ENCODE data around the gene MYOCOS. TPM values are rescaled to one million over a fixed set of nuclear protein-coding genes. Genes with fewer than 3 reads are reported as not detected.
"Not testable (repeated sequence)": the region's sequence is repeated elsewhere in the genome, so short reads cannot be mapped to it uniquely, and the experiment has no call there.

Gene MYOCOS, protein sequence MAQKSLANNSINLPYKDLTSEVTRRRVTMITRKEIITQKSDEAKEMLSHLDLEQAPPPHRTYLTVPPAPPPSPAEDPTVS
- under 1 TPM in 1 of 2 donors, not detected in 1; 0.23 TPM for total RNA-seq

DNA sequence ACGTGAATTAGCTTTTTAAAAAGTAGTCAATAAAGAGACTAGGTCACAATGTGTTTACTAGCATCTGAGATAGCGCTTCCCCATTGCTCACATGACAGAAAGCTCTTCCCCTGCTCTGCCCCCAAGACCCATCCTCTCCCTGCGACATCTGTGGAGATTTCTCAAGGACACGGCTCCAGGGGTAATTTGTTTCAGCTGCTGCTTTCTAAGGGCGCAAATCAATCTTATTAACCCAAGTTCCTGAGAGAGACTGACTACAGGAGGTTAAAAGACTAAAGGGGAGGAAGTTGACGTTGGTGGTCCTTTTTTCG, at the start of gene MYOCOS:
Gene MYOCOS (plus strand): TSS at position 92 of the 311 bp plus-strand sequence. CDS start 1,641 bp downstream, outside the sequence.
- H3K36me3 Mint-ChIP-seq = no peaks in the 10 kb centered on the region
- H3K27ac Mint-ChIP-seq = no peak within 1 kb of the TSS
- ATAC-seq (no peak), DNase-seq (ENCODE audit: low spot score in 2 of 2) (no peak)
- no peaks in the 10 kb centered on the region for H3K9me3 Mint-ChIP-seq

DNA sequence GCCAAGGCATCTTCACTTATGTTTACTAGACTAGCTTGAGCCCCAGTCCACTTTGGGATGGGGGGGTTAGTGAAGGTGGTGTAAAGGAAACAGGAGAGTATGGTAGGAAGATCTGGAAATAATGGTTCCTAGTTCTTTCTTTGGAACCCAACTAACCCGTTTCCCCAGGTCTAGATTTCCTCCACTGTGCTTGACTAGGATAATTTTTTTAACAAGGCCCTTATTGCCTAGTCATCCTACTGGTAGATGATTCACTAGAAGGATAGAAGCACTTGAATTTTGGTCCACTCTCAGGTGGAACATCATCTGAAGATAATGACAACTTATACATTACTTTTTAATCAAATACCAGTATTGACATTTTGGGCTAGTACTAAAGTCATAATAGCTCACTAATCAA, 45.9 kb upstream of the MYOCOS start:
- Mint-ChIP-seq H3K36me3 (peaks cover 14 to 15% of the 10 kb centered on the region in 2 donors), H3K27ac (peak overlapping the region; percentile 39 to 55), H3K9me3 (no peaks in the 10 kb centered on the region)
- no peak for ATAC-seq
- DNase-seq (ENCODE audit: low spot score in 2 of 2) = no peak

DNA sequence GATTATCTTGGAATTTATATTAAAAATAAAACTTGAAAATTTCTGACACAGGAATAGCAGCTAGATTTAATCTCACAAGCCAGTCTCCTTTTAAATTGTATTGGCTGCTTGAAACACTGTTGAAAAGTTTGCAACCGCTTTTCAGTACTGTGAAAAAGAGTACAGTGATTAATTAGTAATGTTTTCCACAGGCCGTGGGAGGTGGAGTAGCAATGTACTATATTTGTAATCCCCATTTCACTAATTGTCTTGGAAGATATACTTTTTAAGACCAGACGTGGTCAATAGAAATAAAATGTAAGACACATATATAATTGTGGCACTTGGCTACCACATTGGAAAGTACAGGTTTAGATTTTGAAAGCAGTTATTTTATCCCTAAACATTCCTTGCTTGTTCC, 40.8 kb upstream of the MYOCOS start:
- DNase-seq (ENCODE audit: low spot score in 2 of 2) (no peak), ATAC-seq (no peak)
- Mint-ChIP-seq H3K36me3 (peaks cover 15 to 22% of the 10 kb centered on the region in 2 donors), H3K9me3 (no peaks in the 10 kb centered on the region), H3K27ac (peak overlapping the region in 1 of 2 donors; percentile 69)

DNA sequence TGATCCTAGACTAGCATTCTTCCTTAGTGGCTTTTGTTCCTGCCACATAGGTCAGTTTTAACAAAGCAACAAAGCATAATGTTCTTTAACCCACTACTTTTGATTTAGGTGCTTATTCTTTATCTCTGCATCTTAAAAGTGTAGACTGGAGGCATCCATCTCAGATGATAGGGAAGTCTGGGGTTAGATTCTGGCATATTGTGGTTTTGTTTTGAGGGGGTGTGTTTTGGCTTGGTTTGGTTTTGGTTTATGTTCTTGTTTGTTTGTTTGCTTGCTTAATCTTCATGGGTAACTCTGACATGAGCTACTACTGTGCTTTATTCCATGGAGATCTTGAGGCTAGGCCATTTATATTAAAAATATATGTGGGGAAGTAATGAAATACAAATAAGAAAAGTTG, 40.3 kb upstream of the MYOCOS start:
- ATAC-seq (no peak), DNase-seq (ENCODE audit: low spot score in 2 of 2) (no peak)
- Mint-ChIP-seq H3K27ac (peak overlapping the region in 1 of 2 donors; percentile 69), H3K9me3 (no peaks in the 10 kb centered on the region), H3K36me3 (peaks cover 15 to 23% of the 10 kb centered on the region in 2 donors)

DNA sequence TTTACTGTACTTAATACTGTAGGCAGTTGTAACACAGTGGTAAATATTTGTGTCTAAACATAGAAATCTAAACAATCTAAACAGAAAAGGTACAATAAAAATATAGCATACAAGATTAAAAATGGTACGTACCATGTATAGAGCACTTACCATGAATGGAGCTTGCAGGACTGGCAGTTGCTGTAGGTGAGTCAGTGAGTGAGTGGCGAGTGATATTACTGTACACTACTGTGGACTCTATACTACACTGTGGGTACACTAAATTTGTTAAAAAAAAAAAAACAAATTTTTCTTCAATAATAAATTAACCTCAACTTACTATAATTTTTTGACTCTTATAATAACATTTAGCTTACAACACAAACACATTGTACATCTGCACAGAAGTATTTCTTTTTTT, 39.5 kb upstream of the MYOCOS start:
- H3K36me3 Mint-ChIP-seq = peaks cover 9 to 31% of the 10 kb centered on the region in 2 donors
- no peak overlapping the region for H3K27ac Mint-ChIP-seq

DNA sequence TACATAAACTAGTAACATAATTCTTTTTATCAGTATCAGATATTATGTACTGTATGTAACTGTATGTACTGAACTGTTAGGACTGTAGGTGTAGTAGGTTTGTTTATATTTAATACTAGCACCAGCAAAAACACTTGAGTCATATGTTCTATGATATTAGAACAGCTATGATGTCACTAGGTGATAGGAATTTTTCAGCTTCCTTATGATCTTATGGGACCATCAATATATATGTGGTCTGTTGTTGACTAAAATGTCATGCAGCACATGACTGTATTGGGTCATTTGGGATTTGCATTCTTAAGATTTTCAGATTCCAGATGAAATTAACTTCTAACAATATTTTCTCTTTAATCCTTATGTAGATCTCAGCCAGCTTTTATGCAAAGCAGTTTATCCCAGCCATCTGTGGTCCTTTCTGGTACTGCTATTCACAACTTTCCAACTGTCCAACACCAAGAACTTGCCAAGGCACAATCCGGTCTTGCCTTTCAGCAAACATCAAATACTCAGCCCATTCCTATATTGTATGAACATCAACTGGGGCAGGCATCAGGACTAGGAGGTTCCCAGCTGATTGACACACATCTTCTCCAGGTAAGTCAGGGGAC, 38.3 kb upstream of the MYOCOS start:
- Mint-ChIP-seq H3K27ac (peak overlapping the region in 1 of 2 donors; percentile 5), H3K36me3 (peaks cover 14 to 37% of the 10 kb centered on the region in 2 donors), H3K9me3 (no peaks in the 10 kb centered on the region)
- DNase-seq (ENCODE audit: low spot score in 2 of 2) (no peak), ATAC-seq (no peak)

More for the DNA sequence above, 39.5 kb upstream of the MYOCOS start:
- DNase-seq (ENCODE audit: low spot score in 2 of 2) (no peak), ATAC-seq (peak; percentile 53 to 66)
- H3K9me3 Mint-ChIP-seq = no peaks in the 10 kb centered on the region

DNA sequence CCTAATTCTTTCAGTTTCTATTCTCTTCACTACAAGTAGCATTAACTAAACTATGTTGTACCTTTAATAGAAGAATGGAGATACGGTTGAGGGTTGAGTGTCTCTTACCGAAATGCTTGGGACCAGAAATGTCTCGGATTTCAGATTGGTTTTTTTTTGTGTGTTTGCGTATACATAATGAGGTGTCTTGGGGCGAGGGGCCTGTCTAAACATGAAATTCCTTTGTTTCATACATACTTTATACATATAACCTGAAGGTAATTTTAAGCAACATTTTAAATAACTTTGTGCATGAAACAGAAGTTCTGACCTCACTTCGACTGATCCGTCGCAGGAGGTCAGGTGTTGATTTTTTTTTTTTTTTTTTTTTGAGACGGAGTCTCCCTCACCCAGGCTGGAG, 36.3 kb upstream of the MYOCOS start:
- H3K9me3 Mint-ChIP-seq = no peaks in the 10 kb centered on the region
- H3K27ac Mint-ChIP-seq = no peak overlapping the region
- DNase-seq (ENCODE audit: low spot score in 2 of 2) (no peak), ATAC-seq (no peak)
- peaks cover 26 to 49% of the 10 kb centered on the region in 2 donors for H3K36me3 Mint-ChIP-seq

DNA sequence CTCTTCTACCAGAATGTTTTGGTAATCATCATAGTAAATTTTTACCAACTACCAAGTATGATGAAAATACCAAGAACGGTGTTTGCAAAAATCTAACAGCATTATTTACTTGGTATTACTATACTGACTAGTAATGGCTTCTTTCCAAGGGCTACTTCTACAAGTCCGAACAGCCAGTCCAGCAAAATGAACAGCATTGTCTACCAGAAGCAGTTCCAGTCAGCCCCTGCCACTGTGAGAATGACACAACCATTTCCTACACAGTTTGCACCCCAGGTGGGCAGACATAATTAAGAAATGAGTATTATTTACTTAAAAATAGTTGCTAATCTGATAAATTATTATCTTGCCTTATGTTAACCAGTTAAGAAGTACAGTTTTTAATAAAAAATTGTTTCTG, 33.8 kb upstream of the MYOCOS start:
- ATAC-seq = no peak
- DNase-seq (ENCODE audit: low spot score in 2 of 2) = no peak
- Mint-ChIP-seq H3K27ac (no peak overlapping the region), H3K9me3 (no peaks in the 10 kb centered on the region), H3K36me3 (peaks cover 26 to 69% of the 10 kb centered on the region in 2 donors)

DNA sequence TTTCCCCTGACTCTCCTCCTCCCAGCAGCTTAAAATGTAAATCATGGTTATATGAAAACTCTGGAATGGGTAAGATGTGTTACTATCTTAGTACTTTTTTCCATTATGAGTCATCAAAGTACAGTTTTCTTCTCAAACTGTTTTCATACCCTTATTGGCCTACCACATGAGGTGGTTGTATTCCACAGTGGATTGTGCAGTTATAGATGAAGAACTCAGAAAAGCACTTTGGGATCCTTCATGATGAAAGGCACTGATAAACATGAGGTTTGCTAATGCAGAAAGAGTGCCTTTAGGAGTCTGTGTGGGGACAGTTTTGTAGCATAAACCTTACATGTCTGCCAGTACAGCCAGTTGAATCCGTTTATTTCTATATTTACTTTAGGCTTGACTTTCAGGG, 32.0 kb upstream of the MYOCOS start:
- ATAC-seq (peak; percentile 57 to 74), DNase-seq (ENCODE audit: low spot score in 2 of 2) (no peak)
- peak overlapping the region; percentile 77 to 78 for H3K27ac Mint-ChIP-seq
- H3K36me3 Mint-ChIP-seq = peaks cover 21 to 61% of the 10 kb centered on the region in 2 donors
- H3K9me3 Mint-ChIP-seq = no peaks in the 10 kb centered on the region

DNA sequence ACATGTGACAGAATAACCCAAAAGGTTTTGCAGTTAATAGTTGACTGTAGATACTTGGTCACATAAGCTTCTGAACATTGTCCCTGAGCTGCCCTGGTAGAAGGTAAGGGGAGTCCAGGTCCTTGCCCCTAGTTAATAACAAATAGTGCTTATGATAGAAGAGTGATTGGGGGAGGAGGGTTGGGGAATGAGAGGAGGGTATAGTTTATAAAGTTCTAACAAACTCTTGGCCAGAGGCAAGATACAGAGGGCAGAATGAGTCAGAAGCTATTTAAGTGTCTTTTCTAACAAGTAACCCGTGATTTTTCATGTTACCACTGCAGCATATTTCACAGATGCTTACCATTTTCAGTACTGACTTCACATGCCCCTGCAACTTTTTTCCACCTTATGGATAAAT, 26.7 kb upstream of the MYOCOS start:
- peaks cover under 1 to 23% of the 10 kb centered on the region in 2 donors for H3K36me3 Mint-ChIP-seq
- H3K27ac Mint-ChIP-seq = peak overlapping the region in 1 of 2 donors; percentile 20
- no peak for DNase-seq (ENCODE audit: low spot score in 2 of 2)
- no peak for ATAC-seq
- no peaks in the 10 kb centered on the region for H3K9me3 Mint-ChIP-seq

DNA sequence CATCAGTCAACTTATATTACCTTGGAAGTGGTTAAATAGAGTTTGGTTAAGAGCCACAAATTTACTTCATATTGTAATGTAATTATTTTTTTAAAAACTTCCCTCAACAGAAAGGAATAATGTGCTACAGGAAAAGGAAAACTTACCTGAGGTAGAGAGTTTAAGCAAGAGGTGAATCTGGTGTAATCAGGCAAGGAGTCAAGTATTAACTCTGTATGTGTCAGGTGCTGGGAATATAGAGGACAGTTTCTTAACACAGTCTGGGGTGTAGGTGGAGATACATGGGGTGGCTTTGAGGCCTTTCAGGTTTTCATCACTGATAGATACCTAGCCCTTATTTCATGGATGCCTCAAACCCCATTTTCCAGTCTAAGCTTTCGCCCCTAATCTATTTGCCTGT, 25.9 kb upstream of the MYOCOS start:
- Mint-ChIP-seq H3K36me3 (peaks cover 0 to 15% of the 10 kb centered on the region in 2 donors), H3K27ac (peak overlapping the region in 1 of 2 donors; percentile 20), H3K9me3 (no peaks in the 10 kb centered on the region)
- no peak for ATAC-seq
- DNase-seq (ENCODE audit: low spot score in 2 of 2) = no peak

DNA sequence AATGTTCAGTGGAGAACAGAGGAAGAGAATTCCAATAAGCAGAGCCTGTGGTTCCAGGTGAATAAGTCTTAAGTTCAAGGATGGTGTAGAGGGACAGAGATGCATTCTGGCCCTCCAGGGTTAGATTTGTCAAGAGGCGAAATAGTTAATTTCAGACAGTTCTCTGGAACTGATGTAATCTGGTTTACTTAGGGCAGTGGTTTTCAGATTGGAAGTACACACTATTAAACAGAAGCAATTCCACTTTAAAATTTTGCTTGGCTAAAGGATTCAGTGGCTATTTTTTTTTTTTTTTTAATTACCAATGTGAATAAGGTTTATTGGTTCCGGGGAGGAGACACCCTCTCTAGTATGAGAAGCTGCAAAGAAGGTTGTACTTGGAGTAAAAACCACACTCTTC, 25.3 kb upstream of the MYOCOS start:
- H3K27ac Mint-ChIP-seq = peak overlapping the region; percentile 6 to 20
- H3K9me3 Mint-ChIP-seq = no peaks in the 10 kb centered on the region
- ATAC-seq (no peak), DNase-seq (ENCODE audit: low spot score in 2 of 2) (no peak)
- H3K36me3 Mint-ChIP-seq = peaks cover 0 to 10% of the 10 kb centered on the region in 2 donors

DNA sequence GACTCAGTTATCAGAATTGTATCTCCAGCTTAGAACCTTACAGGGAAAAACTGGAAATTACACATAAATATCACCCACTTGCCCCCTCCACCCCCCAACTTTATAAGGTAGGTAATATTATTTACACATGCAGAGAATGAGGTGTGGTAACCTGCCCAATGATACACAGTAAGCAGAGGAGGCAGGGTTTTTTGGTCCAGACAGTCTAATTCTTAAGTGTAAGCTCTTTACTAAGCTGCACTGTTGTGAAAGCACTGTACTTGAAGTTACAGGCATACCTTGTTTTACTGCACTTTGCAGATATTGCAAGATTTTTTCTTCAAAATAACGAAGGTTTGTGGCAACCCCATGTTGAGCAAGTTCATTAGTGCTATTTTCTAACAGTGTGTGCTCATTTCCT, 24.8 kb upstream of the MYOCOS start:
- ATAC-seq = no peak
- peaks cover 0 to 7% of the 10 kb centered on the region in 2 donors for H3K36me3 Mint-ChIP-seq
- H3K27ac Mint-ChIP-seq = no peak overlapping the region
- H3K9me3 Mint-ChIP-seq = no peaks in the 10 kb centered on the region
- no peak for DNase-seq (ENCODE audit: low spot score in 2 of 2)

DNA sequence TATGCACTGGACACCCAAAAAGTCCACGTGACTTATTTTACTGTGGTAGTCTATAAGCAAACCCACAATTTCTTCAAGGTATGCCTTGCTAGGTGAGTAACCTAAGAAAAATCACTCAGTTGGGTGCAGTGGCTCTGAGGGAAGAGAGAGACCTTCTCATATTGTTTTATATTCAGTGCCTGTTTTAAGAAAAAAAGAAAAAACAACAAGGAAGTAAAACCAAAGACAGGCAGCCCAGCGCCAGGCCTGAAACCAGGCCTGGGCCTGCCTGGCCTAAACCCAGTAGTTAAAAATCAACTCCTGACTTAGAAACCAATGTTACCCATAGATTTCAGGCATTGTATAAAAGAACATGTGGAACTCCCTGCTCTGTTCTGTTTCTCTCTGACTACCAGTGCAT, 21.7 kb upstream of the MYOCOS start:
- not testable (repeated sequence) for ATAC-seq; H3K36me3 Mint-ChIP-seq; DNase-seq (ENCODE audit: low spot score in 2 of 2); H3K27ac Mint-ChIP-seq; H3K9me3 Mint-ChIP-seq

DNA sequence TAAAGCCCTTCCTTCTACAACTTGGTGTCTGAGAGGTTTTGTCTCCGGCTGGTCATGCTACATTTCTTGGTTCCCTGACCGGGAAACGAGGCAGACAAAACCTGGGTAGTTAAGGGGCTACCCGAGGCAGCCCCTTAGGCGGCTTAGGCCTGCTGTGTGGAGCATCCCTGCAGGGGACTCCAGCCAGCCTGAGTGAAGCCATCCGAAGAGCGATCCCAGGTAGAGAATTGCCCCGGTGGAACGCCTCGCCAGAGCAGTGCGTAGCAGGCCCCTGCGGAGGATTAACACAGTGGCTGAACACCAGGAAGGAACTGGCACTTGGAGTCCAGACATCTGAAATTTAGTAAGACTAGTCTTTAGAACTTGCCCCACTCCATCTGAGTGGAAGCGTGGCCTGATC, 21.2 kb upstream of the MYOCOS start:
- ATAC-seq (peak in 1 of 2 donors; percentile 46), DNase-seq (ENCODE audit: low spot score in 2 of 2) (no peak)
- peak overlapping the region in 1 of 2 donors; percentile 18 for H3K27ac Mint-ChIP-seq
- no peaks in the 10 kb centered on the region for H3K9me3 Mint-ChIP-seq
- no peaks in the 10 kb centered on the region for H3K36me3 Mint-ChIP-seq

DNA sequence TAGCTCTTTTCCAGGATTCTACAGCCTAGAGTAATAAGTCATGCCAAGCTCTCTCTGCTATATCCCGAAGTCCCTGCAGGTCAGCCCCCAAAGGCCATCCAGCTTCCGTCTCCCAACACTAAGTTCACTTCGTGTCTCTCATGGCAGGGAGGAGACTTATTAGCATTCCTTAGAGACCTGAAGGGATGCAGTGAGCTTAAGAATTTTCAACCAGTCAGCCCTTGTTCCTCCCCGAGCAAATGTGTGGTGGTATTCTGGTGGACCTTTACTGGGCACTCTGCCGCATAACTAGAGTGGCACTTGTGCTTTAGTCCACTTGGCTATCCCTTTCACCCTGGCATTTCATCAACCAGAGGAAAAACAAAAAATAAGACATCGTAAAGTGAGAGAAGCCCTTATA, 19.0 kb upstream of the MYOCOS start:
- H3K36me3 Mint-ChIP-seq = not testable (repeated sequence)

DNA sequence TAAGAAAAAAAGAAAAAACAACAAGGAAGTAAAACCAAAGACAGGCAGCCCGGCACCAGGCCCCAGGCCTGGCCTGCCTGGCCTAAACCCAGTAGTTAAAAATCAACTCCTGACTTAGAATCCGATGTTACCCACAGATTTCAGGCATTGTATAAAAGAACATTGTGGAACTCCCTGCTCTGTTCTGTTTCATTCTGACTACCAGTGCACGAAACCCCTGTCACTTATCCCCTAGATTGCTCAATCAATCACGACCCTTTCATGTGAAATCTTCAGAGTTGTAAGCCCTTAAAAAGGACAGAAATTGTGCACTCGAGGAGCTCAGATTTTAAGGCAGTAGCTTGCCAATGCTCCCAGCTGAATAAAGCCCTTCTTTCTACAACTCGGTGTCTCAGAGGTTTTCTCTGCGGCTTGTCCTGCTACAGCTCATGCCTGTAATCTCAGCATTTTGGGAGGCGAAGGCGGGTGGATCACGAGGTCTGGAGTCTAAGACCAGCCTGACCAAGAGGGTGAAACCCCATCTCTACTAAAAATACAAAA, 15.6 kb upstream of the MYOCOS start:
- ATAC-seq (no peak), DNase-seq (ENCODE audit: low spot score in 2 of 2) (no peak)
- H3K9me3 Mint-ChIP-seq = peaks cover 0 to 7% of the 10 kb centered on the region in 2 donors
- H3K36me3 Mint-ChIP-seq = no peaks in the 10 kb centered on the region
- H3K27ac Mint-ChIP-seq = no peak overlapping the region

More for the DNA sequence above, 19.0 kb upstream of the MYOCOS start:
- DNase-seq (ENCODE audit: low spot score in 2 of 2); H3K27ac Mint-ChIP-seq; H3K9me3 Mint-ChIP-seq; ATAC-seq: not testable (repeated sequence)

DNA sequence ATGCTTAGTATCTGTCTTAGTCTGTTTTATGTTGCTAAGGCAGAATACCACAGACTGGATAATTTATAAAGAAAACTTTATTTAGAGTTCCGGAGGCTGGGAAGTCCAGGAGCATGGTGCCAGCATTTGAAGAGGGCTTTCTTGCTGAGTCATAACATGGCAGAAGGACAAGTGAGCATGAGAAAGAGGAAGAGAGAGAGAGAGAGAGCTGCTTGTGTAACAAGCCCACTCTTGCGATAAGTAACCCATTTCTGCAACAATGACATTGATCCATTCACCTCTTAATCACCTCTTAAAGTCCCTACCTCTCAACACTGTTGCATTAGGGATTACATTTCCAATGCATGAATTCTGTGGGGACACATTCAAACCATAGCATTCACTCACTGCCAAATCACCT, 11.7 kb upstream of the MYOCOS start:
- DNase-seq (ENCODE audit: low spot score in 2 of 2) = no peak
- H3K27ac Mint-ChIP-seq = no peak overlapping the region
- peaks cover 0 to 7% of the 10 kb centered on the region in 2 donors for H3K9me3 Mint-ChIP-seq
- ATAC-seq = no peak
- no peaks in the 10 kb centered on the region for H3K36me3 Mint-ChIP-seq
